GM10266 (cell line): ENCODE data around the gene ULK1.
"Not testable (repeated sequence)": the region's sequence is repeated elsewhere in the genome, so short reads cannot be mapped to it uniquely, and the experiment has no call there.

ENCODE experiments used
- DNase-seq: peaks from one replicate; pipeline ENCODE4 v3.0.0; 2012; ENCODE audit errors: extremely low spot score
- CTCF ChIP-seq: IDR thresholded peaks from 2 replicates; pipeline ENCODE4 v1.5.1; 2012; ENCODE audit warnings: mild to moderate bottlenecking, low read depth; ENCODE audit not compliant: control insufficient read depth, insufficient read depth; ENCODE audit errors: missing control alignments

Gene ULK1

DNA sequence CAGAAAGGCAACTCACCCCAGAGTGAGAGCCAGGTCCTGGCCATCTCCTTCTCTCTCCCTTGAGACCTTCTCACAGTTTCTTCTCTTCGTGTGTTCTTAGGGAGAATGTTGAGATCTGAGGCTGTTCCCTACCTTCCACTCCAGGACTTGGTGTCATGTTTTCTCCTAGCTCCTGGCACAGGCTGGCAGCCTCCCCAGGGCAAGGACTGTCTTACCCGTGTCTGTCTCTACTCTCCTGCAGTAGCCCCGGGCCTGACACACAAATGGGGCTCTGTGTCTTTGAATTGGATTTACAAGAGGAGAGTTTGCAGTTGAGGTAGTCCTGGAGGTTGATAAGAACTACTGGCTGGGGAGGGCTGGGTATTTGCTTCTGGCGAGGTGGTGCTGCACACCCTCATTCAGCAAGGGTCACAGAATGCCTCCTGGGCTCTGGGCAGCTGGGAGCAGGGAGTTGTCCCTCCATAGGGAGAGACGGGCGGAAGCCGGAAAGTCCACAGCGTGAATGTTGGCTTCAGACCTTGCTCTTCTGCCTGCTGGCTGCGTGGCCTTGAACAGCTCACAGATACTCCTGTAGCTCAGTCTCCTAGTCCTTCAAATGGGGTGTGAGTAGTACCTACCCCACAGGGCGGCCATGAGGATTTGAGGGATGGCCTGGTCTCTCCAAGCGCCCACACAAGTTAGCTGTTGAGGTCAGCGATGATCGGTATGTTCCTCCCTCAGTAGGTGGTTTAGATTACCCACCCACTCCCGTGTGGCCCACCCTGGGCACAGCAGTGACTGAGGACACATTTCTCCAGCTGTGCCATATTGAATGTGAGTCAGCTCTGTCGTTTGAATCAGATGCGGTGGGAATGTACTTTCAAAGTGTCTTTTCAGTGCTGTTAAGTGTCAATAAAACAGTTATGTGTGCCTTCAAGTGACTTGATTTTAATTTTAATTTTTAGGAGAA is 65.5 kb downstream of the ULK1 start:
- no peak for DNase-seq
- no peak for TF ChIP-seq CTCF

- not testable (repeated sequence) for DNase-seq
Measured at GRCh38 chr12:131960590-131961325, 66.3 kb downstream of the ULK1 start.

DNA sequence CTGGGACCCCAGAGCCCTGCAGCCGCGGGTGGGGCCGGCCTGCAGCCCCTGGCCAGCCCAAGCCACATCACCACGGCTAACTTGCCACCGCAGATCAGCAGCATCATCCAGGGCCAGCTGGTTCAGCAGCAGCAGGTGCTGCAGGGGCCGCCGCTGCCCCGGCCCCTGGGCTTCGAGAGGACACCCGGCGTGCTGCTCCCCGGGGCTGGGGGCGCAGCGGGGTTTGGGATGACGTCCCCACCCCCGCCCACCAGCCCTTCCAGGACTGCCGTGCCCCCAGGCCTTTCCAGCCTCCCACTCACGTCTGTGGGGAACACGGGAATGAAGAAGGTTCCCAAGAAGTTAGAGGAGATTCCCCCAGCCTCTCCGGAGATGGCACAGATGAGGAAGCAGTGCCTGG is 66.9 kb downstream of the ULK1 start:
- DNase-seq = not testable (repeated sequence)

GRCh38 chr12:131962069-131962468 is 67.6 kb downstream of the ULK1 start:
- no peak for DNase-seq
- TF ChIP-seq CTCF = no peak

GRCh38 chr12:131963381-131963780 is 69.0 kb downstream of the ULK1 start:
- TF ChIP-seq CTCF = no peak
- no peak for DNase-seq

- no peak for DNase-seq
- no peak for TF ChIP-seq CTCF
Measured at GRCh38 chr12:131965073-131965472, 70.7 kb downstream of the ULK1 start.

GRCh38 chr12:131971226-131971625 is 76.8 kb downstream of the ULK1 start:
- no peak for TF ChIP-seq CTCF
- no peak for DNase-seq
